HG03432 (cell line): ENCODE results near the gene BTBD17.
A peak's percentile ranks its signal among the peaks of the same experiment; 100 is the strongest.

Experiments used
- ATAC-seq: cut with Tn5 transposase; IDR thresholded peaks from one replicate; pipeline ENCODE4 v1.9.1; 2021; ENCODE audit warnings: mild to moderate bottlenecking, moderate library complexity; ENCODE audit not compliant: unreplicated experiment

Gene BTBD17

DNA sequence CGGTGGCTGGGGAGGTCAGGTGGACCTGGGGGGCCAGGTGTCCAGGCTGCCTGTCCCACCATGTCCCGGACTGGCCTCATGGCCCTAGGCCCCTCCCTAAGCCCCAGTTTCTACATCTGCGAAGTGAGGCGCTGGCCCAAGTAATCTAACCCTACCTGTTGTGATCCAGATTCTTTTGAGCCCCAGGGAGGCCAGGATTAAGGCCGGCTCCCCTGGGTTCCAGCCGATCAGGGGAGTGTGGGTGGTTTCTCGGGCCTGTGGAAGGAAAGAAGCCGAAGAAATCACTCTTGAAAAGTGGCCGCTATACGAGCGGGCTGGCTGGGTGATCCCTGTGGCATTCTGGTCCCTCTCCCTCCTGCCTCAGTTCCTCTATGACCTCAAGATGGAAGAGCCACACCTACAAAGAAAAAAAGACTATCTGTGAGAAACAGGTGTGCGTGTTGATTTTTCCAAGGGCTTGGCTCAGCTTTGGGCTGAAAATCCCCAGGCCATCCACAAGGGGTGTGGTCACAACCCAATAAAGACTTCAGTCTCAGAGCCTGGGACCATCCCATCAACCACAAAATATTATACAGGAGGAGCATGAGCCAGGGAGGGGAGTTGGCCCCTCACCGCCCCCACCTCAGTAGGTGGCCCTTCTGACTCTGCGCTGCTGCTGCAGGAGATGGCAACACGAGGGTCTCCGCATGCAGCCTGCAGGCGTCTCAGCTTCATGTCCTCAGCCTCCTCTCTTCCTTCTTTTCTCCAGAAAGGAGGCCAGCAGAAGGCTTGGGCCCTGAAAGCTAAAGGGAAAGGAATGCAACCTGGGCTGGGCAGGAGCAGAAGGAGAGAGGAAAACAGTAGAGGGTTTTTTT is 25.9 kb upstream of the BTBD17 start:
- no peak for ATAC-seq

DNA sequence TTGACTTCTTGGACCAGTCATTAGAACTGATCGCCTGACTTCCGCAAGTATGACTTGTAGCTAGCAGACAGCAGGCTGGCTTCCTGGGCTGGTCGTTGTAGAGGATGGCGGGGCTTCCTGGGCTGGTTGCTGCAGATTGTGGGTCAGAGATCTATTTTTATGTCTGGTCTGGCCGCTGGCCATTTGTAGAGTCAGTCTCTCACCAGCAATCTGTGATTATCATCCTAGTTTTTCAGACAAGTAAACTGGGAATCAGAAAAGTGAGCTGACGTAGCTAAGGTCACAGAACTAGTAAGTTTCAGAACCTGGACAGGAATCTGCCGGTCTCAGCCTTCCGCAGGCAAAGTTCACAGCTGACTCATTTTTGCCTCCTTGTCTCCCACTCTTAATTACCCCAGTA is 24.7 kb upstream of the BTBD17 start:
- no peak for ATAC-seq

DNA sequence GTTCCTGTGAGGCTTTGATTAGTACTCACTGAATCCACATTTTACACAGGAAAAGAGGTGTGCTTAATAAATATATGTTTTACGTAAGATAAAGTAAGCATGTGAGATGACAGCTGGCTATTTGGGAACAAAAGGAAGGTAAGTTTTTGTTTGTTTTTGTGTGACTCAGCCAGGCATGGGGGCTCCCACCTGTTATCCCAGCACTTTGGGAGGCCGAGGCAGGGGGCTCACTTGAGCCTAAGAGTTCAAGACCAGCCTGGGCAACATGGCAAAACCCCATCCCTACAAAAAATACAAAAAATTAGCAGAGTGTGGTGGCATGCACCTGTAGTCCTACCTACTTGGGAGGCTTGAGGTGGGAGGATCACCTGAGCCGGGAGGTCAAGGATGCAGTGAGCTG is 23.5 kb upstream of the BTBD17 start:
- no peak for ATAC-seq

DNA sequence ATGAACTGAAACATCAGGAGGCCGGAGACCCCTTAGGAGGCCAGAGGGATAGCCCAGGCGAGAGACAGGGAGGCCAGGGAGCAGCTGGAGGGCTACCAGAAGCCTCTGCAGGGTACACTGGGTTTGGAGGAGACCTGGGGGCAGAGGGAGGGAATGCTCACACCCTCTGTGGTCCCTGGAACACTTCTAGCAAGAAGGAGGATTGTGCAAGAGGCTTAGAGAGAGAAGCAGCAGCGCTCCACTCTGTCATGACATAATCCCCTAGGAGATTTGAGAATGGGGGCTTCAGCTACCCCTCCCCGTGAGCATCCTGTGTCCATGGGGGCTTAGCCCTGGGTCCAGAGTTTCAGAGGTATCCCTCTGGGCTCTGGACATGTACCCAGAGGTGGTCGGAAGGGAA is 21.5 kb upstream of the BTBD17 start:
- no peak for ATAC-seq

DNA sequence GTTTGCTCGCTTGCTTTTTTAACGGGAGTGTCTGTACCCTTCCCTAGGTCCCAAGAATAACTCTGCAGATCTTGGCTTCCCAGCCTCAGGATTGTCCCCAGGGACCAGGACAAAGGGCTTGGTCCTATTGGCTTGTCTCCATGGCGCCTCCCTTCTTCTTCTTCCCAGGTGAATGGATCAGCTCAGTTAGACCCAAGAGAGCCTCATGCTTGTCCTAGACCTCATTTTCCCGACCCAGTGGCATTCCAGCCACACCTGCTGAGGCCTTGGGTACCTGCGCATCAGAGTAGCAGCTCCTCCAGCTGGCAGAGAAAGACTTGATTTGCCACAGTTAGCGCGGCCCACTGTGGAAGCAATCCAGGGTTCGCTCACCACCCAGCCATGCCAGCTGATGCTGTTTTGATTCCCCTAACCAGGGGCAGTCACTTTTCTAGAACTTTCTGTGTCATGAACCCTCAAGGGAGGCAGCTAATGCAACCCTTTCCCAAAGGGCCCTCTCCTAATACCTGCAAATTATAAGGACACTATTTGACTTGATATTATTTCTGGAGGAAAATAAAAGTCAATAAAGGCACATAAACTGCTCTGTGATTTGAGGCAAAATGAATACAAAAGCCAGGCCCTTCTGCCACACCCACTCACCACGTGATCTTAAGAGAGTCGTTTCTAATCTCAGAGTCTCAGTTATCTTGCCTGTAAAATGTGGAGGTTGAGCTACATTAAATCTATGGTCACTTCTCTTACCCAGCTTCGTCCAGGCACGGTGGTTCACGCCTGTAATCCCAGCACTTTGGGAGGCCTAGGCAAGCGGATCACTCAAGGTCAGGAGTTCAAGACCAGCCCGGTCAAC is 19.5 kb upstream of the BTBD17 start:
- no peak for ATAC-seq

DNA sequence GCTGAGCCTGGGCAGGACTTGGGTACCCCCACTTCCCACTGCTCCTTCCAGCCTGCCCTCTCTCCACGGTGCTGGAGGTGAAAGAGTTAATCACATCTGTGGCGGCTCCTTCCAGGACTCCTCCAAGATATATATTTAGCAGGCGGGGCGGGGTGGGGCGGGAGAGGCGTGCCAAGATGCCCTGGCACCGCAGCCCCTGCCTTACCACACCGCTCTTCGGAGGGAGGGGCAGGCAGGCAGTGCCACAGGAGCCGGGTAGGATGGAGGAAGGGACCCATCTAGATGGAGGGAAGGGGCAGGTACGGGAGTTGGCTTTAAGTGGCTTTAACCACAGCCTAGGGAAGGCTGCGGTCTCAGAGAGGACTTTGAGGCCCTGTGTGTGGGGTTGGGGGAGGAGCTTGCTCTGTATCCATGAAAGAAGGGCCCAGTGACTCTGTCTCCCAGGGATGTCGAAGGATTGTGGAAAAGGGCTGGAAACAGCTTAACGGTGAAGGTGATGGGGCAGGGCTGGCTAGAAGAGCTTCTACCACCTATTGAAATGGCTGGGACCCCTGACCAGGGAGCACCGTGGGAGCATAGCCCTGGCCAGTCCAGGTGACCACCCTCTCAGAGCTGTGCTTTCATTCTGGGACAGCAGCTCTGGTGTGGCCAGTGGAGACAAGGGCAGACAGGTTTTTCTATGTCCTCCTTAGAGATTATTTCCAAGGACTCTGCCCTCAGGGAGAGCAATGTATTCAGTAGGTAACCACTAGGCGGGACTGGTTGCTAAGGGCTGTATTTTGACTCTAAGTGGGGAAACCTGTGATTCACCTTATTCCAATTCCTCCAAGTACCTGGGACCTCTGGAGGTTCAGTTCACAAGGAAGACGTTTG is 18.7 kb upstream of the BTBD17 start:
- ATAC-seq = no peak

DNA sequence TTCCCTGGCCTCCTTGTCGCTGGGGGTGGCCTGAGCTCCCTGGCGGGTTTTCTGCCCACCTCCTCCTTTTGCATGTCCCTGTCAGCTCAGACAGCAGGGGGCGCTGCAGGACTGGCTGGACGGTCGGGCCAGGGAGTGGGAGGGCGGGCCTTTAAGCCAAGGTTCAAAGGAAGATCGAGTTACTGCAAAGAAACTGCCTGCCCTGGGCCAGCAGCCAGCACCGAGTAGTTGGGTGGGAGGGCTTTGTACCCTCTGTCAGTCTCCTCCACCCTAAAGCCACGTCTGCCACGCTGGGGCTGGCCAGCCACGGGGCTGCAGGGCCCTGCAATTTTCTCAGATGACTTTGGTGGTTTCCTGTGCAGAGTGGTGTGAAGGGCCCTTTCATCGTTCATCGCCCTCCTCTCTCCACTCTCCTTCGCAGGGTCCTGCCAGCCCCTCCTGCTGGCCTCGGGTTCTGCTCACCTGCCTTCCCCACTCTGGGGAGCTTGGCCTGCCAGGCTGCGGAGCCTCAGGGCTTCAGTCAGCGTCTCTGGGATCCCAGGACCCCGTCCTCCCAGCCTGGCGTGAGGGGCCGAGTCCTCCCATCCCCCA is 17.9 kb upstream of the BTBD17 start:
- ATAC-seq = peak; percentile 54

DNA sequence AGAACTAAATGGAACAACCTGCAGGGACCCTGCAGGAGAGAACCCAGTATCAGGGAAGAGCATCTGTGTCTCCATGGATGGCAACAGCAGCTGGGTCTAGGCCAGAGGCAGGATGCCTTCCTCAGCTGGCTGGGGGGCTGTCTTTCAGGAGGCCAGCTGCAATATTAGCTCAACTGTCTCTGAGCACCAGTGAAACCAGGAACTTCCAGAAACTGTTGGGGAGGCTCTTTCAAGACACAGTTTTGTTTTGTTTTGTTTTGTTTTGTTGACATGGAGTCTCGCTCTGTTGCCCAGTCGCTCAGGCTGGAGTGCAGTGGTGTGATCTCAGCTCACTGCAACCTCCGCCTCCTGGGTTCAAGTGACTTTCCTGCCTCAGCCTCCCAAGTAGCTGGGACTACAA is 13.2 kb upstream of the BTBD17 start:
- no peak for ATAC-seq

DNA sequence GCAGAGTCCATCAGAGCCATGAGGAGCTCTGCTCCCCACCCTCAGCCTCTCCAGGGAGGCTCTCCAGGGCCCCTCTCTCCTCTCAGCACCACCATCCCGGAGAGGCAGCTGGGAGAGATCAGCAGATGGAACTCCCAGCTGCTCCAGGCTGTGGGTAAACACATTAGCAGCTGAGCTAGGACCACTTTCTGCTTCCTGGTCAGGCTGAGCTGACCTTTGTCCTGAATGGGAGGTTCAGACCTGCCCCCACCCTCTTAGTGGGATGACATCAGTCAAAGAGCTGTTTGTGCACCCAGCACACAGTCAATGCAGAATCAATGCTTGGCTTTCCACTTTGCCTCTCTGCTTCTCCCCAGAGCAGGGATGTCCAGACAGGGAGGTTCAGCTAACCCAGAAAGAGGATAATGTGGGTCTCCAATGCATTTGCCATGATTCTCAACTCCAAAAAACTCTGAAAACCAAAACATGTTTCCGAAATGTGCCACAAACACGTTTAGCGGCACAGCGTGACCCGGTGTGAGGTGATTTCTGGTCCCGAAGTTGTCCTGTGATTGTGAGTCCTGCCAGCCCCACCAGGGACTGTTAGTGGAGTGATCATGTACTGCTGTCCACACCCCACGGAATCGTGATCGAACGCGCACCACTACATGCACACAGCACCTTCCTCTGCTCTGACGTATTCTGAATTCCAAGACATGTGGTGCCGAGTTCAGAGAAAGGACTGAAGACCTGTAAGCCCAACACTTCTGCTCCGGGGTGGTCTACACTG is 12.4 kb upstream of the BTBD17 start:
- ATAC-seq = no peak

DNA sequence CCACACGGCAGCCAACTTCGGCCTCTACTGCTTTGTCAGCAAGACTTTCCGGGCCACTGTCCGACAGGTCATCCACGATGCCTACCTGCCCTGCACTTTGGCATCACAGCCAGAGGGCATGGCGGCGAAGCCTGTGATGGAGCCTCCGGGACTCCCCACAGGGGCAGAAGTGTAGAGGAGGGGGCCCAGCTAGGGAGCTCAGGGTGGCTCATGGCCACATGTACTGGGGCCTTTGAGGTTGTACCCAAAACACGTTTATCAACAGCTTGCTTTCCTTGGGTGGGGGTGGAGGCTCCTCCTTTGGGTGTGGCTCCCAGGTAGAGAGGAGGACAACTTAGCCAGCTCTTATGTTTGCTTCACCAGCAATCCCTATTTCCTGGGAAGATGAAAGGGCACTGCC is 10.8 kb upstream of the BTBD17 start:
- no peak for ATAC-seq

DNA sequence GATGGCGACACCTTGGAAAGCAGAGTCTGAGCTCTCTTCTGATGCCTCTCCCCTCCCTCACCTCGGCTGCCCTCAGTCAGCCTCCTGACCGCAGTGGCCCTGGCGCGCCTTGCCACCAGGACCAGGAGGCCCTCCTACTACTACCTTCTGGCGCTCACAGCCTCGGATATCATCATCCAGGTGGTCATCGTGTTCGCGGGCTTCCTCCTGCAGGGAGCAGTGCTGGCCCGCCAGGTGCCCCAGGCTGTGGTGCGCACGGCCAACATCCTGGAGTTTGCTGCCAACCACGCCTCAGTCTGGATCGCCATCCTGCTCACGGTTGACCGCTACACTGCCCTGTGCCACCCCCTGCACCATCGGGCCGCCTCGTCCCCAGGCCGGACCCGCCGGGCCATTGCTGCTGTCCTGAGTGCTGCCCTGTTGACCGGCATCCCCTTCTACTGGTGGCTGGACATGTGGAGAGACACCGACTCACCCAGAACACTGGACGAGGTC is 10.0 kb upstream of the BTBD17 start:
- ATAC-seq = no peak

DNA sequence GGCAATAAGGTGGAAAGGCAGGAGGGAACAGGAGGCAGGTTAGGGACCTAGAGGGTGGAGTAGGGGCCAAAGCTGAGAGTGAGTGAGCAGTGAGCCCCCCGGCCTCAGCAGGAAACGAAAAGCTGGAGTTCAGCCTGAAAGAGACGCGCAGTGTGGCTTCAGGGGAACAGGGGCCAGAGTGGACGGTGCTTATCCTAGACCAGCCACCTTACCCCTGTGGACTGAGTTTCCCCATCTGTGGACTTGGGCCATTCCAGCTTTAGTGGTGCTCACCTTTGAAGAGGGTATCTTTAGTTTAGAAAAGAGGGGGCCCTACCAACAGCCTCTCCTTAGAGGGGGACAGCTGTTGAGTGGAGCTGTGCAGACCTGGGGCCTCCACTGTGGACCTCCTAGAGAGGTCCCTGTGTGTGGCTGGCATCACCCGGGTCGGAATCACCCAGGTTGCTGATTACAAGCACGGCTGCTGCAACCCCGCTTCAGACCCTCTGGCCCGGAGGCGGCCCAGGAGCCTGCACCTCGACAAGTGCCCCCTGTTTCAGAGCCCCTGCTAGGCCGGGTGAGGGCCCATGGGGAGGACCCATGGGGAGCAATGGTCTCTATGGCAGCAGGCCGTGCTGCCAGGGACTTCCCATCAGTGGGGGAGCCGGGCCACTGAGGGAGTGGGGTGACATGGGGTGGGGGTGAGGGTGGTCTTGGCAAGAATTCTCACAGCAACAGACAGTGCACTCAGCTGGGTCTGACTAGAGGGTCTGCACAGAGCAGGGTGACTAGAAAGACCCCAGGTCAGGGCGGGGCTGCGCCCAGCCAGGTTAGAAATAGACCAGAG is 8.2 kb upstream of the BTBD17 start:
- ATAC-seq = no peak

DNA sequence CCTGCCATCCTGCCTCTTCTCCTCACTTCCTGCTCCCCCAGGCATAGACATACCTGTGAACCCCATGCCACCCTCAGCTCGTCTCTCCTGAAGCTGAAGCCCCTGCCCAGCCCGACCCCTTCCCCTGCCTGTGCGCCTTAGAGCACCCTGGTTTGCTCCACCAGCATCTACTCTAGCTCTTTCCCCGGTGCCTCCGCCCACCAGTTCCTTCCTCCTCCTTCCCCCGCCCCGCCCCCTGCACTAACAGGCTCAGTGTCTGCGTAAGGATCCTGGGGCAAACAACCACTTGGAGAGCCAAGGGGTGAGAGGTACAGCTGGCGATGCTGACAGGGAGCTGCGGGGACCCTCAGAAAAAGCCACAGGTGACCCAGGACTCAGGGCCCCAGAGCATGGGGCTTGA is 7.6 kb upstream of the BTBD17 start:
- ATAC-seq = no peak

DNA sequence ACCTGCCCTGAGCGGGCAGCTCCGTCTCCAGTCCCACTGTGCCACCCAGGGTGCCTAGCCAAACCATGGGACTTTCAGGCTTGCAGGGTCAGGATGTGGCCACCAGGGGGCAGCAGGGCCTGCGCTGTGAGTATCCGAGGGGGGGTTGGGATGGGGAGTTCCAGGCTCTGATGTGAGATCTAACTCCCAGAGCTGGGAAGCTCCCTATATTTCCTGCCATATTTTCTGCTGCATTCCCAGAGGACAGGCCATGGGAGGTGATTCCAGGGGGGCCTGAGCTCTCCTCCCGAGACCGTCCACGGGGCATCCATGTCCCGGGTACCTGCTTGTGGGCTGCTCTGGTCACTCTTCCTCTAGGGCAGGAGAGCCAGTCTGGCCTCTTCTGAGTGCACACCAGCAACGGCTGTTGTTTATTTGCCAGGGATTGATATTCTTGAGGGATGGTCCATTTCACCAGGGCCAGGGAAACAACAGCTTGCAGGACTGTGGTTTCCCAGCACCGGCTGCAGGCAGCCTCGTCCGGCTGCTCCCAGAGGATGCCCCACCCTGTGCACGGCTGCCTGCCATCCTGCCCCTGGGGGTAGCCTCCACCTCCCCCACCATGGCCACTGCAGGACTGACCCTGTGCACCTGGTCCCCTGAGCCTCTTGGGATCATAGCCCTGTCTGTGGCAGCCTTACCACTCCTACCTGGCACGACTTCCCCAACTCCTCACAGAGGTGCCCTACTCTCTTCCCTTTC is 6.8 kb upstream of the BTBD17 start:
- ATAC-seq = peak; percentile 44

DNA sequence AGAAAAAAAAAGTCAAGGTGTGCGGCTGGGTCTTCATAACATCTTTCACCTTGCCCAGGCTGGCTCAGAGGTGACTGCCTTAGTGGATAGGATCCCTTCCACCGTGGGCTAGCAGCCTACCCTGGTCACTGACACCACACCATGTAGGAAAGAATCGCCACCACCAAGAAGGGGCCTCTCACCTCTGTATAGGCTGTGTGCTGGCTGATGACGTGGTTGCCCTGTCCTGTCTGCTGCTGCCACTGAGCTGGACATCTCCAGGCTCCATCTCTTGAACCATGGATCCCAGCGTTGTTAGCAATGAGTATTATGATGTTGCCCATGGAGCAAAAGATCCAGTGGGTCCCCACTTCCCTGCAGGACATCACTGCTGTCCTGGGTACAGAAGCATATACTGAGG is 5.5 kb upstream of the BTBD17 start, which contains the start of gene GPR142:
Gene GPR142 (plus strand): TSS at position 301 of the 400 bp plus-strand sequence. CDS start 2,035 bp downstream, outside the sequence.
- ATAC-seq = no peak

DNA sequence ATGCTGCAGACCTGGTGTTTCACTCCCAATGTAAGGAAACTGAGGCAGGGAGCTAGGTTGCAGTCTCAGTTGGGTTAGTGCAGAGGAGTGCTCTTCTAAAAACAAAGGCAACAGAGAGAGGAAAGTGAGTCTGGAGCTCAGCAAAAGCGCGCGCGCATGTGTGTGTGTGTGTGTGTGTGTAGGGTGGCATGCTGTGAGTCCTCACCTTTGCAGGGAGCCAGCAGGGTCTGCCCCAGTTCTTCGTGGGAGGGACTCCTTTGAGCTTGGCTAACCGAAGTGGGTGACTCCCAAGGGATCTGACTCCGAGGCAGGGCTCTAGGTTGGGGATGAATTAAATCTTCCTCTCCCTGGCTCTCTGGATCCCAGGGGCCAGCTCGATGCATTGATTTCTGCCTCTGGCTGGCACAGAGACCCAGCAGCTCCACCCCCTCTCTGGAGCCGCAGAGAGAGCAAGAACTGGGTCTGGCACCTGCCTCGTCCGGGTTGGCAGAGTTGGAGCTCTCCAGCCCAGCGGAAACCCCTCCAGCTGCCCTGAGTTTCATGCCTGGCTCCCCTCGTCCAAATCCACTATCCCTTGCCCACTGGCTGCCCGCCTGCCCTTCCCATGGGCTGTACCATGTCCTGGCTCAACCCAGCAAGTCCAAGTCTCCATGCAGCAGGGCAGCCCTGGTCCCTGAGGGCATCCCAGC is 1.3 kb upstream of the BTBD17 start:
- no peak for ATAC-seq

DNA sequence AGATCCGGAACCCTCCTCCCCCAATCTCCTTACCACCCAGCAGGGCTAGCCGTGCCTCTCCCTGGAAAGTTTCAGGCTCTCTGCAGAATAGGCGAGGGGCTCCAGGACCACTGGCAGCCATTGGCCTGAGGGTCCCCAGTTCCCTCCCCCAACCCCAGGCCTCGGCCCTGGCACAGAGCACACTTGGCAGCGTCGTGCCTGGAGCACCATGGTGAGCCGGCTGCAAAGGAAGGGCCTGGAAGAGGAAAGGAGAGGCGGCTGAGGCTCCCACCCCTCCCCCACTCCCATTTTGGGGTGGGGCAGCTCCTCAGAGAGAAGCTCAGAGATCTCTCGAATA is 369 bp upstream of the BTBD17 start:
- ATAC-seq = no peak

DNA sequence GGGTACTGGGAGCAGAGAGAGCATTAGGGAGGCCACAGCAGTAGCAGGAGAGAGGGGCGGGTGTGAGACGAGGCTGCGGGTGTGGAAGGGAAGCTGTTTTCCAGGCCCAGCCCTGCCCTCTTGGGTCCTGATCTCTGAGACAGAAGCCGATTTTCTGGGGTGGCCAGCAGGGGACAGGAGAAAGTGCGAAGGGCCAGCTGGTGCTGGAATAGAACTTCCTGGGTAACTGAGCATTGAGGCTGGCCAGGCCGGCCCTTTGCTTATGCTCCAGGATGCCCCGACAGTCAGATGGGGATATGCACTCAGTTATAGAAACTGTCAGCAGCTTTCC is 804 bp downstream of the BTBD17 start:
- ATAC-seq = no peak
